ENCODE data around the gene BIN1. TPM values are rescaled to one million over a fixed set of nuclear protein-coding genes. Genes with fewer than 3 reads are reported as not detected.

Gene BIN1
- total RNA-seq, 4 donors from 2014 or later: 49.2 to 68.3 (median 64.2) TPM

- H3K9me3 ChIP-seq: no peaks in the 10 kb centered on the region
- TF ChIP-seq CTCF (IDR thresholded peaks at IDR 0.05) (no peak), POLR2A (IDR thresholded peaks at IDR 0.05) (no peak)
- no peak overlapping the region for H3K27ac ChIP-seq
- no peaks in the 10 kb centered on the region for H3K27me3 ChIP-seq
- no peak overlapping the region for H3K4me3 ChIP-seq (replicated peaks in 1 of 3)
- no peaks in the 10 kb centered on the region for H3K36me3 ChIP-seq
- DNase-seq: no peak
- intact Hi-C loops (cut with DNase I): no loop called here
- H3K4me1 ChIP-seq: no peaks in the 10 kb centered on the region
- WGBS, 2 donors: 60% methylated on average over 1 of the region's 1 CpG; no CpG with 5 or more reads in 1 of the 2 donors
These were observed 38.4 kb upstream of the BIN1 start for GRCh38 chr2:127145280-127145895.

- no peak for DNase-seq
- no peaks in the 10 kb centered on the region for H3K27me3 ChIP-seq
- no peaks in the 10 kb centered on the region for H3K9me3 ChIP-seq
- no peaks in the 10 kb centered on the region for H3K4me1 ChIP-seq
- WGBS, 2 donors: 68 to 72% methylated on average over 11 of the region's 11 CpGs
- H3K36me3 ChIP-seq: no peaks in the 10 kb centered on the region
- intact Hi-C loops (cut with DNase I): no loop called here
- TF ChIP-seq CTCF (IDR thresholded peaks at IDR 0.05): no peak
- TF ChIP-seq POLR2A (IDR thresholded peaks at IDR 0.05): no peak
- no peak overlapping the region for H3K4me3 ChIP-seq (replicated peaks in 1 of 3)
- H3K27ac ChIP-seq: no peak overlapping the region
These were observed 37.2 kb upstream of the BIN1 start for GRCh38 chr2:127143841-127144782.

- H3K4me3 ChIP-seq (replicated peaks in 1 of 3): no peak overlapping the region
- no peak for DNase-seq
- no peaks in the 10 kb centered on the region for H3K36me3 ChIP-seq
- no peak overlapping the region for H3K27ac ChIP-seq
- H3K27me3 ChIP-seq: no peaks in the 10 kb centered on the region
- no peaks in the 10 kb centered on the region for H3K4me1 ChIP-seq
- TF ChIP-seq CTCF (IDR thresholded peaks at IDR 0.05) (no peak), POLR2A (IDR thresholded peaks at IDR 0.05) (no peak)
- WGBS, 2 donors: 88 to 99% methylated on average over 4 of the region's 4 CpGs
- intact Hi-C loops (cut with DNase I): no loop called here
- no peaks in the 10 kb centered on the region for H3K9me3 ChIP-seq
These were observed 36.0 kb upstream of the BIN1 start for GRCh38 chr2:127142663-127143630.

- Histone ChIP-seq H3K9me3 (no peaks in the 10 kb centered on the region), H3K27ac (no peak overlapping the region), H3K4me3 (replicated peaks in 1 of 3) (no peak overlapping the region), H3K36me3 (no peaks in the 10 kb centered on the region), H3K4me1 (no peaks in the 10 kb centered on the region), H3K27me3 (no peaks in the 10 kb centered on the region)
- intact Hi-C loops (cut with DNase I): no loop called here
- no peak for TF ChIP-seq CTCF (IDR thresholded peaks at IDR 0.05)
- TF ChIP-seq POLR2A (IDR thresholded peaks at IDR 0.05): no peak
- DNase-seq: no peak
- WGBS, 2 donors: 79 to 80% methylated on average over 13 of the region's 13 CpGs
These were observed 33.6 kb upstream of the BIN1 start for GRCh38 chr2:127140538-127140937.

Measured in thyroid gland (tissue), 4 donors.